Loucy (cell line): ENCODE results near the gene ABCB11.

ENCODE experiments used
- CTCF ChIP-seq: fragments of 200-600 bp; sonication (generic); conservative IDR thresholded peaks from 2 replicates; pipeline ENCODE4 v1.5.1; 2014; ENCODE audit warnings: mild to moderate bottlenecking, antibody characterized with exemption, low read length
- EZH2phosphoT487 ChIP-seq: fragments of 200-600 bp; IDR thresholded peaks from 2 replicates; pipeline ENCODE4 v1.6.1; 2018; ENCODE audit warnings: antibody characterized with exemption, mild to moderate bottlenecking, moderate library complexity, borderline replicate concordance

- no peak for TF ChIP-seq CTCF
- TF ChIP-seq EZH2phosphoT487, result no peak
These were observed 75.8 kb downstream of the ABCB11 start for GRCh38 chr2:168955321-168955720.
